DMS153 (cell line): Measurements from ENCODE around the gene LAMB1.
A peak's percentile ranks its signal among the peaks of the same experiment; 100 is the strongest.
"Not testable (repeated sequence)": the region's sequence is repeated elsewhere in the genome, so short reads cannot be mapped to it uniquely, and the experiment has no call there.

Experiments used
- DNase-seq: peaks from one replicate; lab custom pipeline; 2025; lab: John Stamatoyannopoulos, UW

LAMB1 gene

GRCh38 chr7:108002726-108003598 is at the start of gene LAMB1:
Gene LAMB1, minus strand, starts transcription at chr7:108003161. Its CDS starts 276 bp downstream, at chr7:108002885.
- no peak for DNase-seq

DNA sequence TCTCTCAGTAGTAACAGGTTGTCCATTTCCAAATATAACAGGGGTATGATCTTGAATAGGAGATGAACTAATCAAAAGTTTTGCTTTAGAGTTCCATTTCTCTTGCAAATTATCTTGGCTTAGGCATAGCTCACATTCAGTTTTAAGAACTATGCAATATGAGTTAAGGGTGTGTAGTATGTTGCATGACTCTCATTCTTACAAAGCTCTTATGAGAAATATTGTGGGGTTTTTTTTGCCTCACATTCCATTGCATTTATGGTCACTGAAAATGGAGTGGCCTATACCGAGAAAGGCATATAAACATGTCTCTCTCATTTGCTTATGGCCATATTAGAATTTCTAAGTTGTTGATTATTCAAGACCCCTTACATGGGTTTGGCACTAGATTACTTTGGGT is 48.5 kb upstream of the LAMB1 start:
- DNase-seq, result no peak

GRCh38 chr7:108049962-108050361 is 47.0 kb upstream of the LAMB1 start:
- DNase-seq, result peak; percentile 9

GRCh38 chr7:108048422-108048821 is 45.5 kb upstream of the LAMB1 start:
- DNase-seq, result no peak

DNA sequence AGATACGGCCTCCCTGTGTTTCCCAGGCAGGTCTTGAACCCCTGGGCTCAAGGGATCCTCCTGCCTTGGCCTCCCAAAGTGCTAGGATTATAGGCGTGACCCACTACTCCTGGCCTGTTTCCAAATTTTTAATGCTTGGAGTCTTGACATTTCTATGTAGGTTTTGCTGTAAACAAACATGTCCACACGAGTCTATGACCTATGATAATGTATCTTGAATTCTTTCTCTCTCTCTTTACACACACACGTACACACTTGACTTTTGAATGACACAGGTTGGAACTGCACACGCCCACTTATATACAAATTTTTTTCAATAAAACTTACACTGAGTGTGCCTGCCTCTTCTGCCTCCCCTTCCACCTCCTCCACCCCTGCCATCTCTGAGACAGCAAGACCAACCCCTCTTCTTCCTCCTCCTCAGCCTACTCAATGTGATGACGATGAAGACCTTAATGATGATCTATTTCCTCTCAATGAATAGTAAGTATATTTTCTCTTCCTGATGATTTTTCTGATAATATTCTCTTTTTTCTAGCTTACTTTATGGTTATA is 44.1 kb upstream of the LAMB1 start:
- DNase-seq, result peak; percentile 26

GRCh38 chr7:108045669-108046068 is 42.7 kb upstream of the LAMB1 start:
- DNase-seq, result no peak

DNA sequence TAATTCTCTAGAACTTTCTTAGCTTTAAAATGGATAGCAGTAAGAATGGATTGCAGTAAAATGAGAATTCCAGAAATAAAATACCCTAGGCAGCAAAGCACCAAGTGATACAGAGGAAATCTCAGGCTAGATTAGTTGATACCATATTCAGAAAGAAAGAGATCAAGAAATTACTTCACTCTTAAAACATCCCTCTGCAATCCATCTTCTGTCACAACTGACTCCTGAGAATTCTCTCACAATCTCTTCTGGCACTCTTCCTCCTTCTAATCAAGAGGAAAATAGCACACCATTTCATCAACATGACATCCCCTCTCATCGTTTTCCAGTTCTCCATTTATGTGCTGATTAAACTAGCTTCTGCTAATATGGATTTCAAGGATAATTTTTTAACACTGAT is 42.2 kb upstream of the LAMB1 start:
- no peak for DNase-seq

DNA sequence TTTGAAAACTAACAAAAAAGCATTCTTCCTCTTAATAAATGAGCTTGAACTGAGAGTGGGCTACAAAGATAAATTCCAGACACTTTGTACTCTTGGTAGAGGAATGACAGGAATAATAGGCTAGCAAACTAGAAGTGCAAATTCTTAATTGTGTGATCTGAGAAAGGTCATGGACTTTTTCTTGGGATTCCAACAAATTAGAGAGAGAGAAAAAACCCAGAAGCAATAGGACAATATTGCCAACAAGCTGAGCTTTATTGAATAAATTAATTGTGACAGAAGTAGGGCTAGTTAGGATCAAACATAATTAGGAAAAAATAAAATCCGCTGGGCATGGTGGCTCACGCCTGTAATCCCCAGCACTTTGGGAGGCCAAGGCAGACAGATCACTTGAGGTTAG is 41.4 kb upstream of the LAMB1 start:
- DNase-seq, result no peak

GRCh38 chr7:108038986-108039385 is 36.0 kb upstream of the LAMB1 start:
- no peak for DNase-seq

DNA sequence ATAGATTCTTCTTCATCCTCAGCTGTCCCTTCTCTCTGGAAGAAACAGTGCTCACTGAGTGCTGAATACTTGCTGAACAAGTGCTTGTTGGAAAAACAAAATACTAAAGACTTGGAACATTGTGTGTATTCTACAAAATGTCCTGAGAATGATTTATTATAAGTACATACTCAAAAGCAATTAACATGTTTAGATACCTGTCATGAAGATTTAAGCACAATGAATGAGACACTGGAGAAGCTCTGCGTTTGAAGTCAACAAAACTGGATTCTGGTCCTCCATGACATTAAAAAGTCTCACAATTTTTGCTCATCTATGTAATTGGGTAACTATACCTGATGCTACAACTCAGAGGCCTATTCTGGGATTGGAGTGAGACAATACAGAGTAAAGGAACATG is 34.8 kb upstream of the LAMB1 start:
- DNase-seq, result peak; percentile 2

DNA sequence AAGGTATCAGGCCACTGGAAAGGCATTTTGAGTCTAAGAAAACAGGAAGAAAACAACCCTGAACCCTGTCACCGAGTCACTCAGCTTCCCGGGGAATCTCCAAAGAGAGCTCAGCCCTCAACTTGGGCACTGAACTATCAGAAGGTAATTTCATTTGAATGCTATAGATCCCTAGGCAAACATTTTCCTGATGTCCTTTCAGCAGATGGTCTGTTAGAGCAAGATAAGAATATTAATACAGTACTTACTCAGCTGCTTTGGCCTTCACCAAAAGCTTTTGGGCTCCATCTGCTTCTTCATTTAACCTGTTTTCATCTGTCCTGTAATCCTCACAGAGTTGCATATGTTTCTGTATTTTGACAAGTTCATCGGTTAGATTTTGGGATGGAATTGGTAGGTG is 34.2 kb upstream of the LAMB1 start:
- no peak for DNase-seq

GRCh38 chr7:108034586-108034985 is 31.6 kb upstream of the LAMB1 start:
- DNase-seq, result no peak

DNA sequence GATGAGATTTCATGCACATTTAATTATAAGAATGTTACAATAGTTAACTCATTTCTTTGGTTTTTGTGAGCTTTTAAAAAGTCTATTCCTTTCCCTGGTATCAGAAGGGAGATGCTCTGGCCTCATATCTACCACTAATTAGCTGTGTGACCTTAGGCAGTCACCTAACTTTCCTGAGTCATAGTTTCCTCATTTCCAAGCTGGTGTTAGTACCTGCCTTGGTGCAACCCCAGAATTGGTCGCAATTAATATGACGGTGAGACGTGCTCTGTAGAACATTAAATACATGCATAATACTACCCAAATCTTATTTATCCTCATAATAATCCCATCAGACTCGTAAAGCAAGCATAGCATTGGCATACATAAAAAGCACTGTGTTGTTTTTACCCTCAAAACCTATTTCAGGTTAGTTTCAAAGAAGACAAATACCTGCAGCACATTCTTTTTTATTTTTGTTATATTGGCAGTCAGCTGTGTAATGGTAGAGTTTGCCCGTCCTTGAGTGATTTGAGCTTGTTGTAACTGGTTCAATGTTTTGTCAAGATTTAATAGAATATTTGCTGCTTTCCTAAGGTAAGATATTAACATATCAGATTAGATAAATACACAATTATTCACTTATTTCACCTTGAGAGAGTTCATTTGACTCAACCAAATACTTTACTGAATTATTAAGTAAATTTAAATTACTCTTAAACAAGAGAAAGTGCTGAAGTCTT is 31.0 kb upstream of the LAMB1 start:
- DNase-seq, result no peak

GRCh38 chr7:108033309-108033708 is 30.3 kb upstream of the LAMB1 start:
- DNase-seq, result not testable (repeated sequence)

DNA sequence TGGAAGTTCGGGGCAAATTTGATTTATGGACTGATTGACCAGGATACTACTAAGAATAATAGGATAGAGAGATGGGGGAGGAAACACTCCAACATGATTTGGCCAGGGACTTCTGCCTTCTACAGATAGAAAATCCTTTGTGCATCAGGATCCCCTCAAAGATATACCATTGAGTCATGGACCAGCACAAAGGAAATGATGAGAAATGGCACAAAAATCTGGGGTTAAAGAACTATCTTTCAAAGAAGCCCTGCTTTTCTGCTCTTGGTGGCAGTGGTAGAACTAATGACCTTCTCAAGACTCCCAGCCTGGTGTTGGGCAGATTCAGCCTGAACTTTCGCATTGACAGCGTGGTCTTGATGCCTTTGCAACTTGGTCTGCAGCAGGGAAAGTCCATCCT is 27.6 kb upstream of the LAMB1 start:
- DNase-seq, result no peak

DNA sequence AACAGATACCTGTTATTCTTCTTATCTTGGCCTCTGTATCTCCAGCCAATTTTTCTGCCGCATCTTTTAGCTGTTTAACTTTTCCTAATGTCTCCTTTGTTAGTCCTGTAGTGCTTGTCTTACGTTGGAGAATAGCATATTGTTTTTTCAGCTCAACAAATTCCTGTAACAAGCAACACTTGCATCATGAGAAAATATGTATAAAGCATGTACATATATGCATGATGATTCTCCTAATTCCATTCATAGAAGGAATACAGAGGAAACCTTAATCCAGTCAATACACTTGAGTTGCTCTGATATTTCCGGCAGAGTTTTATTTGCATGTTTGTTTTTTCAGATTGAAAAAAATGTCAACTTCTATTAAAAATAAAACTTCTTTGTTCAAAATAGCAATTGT is 26.1 kb upstream of the LAMB1 start:
- DNase-seq, result no peak

DNA sequence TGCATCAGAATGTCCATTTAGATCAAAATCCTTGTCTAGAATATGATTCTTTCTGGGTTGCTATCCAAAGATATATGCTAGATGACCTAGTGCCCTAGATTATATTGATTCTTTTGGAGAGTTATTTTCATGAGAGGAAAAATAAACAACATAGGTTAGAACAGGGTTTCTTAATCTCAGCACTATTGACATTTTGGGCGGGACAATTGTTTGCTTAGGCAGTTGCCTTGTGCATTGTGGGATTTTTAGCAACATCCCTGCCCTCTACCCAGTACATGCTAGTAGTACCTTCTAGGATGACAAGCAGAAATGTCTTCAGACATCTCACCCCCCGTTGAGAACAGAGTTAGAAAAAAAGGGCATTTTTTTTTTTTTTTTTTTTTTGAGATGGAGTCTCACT is 25.1 kb upstream of the LAMB1 start:
- peak; percentile 12 for DNase-seq

GRCh38 chr7:108027239-108027638 is 24.3 kb upstream of the LAMB1 start:
- no peak for DNase-seq

GRCh38 chr7:108026647-108027046 is 23.7 kb upstream of the LAMB1 start:
- DNase-seq, result no peak

- no peak for DNase-seq
Observed at GRCh38 chr7:108026116-108026515, 23.2 kb upstream of the LAMB1 start.

DNA sequence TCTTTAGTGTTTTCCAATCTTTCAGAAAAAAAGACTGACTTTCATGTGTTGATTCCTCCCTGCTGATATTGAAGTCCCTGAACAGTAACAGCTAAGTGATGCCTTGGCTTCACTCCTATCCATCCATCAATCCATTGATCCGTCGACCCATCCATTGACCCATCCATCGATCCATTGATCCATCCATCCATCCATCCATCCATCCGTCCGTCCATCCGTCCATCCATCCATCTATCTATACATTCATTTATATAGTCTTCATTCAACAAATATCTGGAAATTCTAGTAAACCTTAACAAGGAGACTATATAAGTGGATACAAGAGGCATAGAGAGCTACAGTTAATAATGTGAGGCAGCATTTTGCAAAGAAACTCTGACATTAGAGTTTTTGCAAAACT is 21.6 kb upstream of the LAMB1 start:
- no peak for DNase-seq

GRCh38 chr7:108020585-108020984 is 17.6 kb upstream of the LAMB1 start:
- no peak for DNase-seq

DNA sequence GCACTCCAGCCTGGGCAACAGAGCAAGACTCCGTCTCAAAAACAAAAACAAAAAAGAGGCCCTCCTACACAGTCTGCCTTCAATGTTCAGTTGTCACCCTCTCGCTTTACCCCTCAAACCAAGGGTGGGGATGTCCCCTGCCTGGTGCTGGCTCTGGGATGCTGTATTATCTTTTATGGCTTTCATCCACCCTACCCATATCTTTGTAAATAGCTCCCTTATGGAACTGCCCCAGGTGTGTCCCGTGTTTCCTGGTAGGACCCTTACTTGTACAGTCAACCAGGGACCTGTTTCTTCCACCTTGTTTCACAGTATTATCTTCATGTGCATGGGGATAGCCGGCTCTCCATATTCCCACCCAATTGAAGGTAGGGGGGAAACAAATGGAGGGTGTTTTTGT is 15.7 kb upstream of the LAMB1 start:
- DNase-seq, result no peak
